ENCODE data around the gene DNAJA4. TPM values are rescaled to one million over a fixed set of nuclear protein-coding genes. Genes with fewer than 3 reads are reported as not detected.

Gene DNAJA4
- total RNA-seq, 2 donors from 2014 or later, result 27.2 to 28.9 TPM

- Histone ChIP-seq H3K27me3 (replicated peaks; ENCODE audit: insufficient read depth) (no peaks in the 10 kb centered on the region), H3K9me3 (no peaks in the 10 kb centered on the region), H3K27ac (no peak overlapping the region), H3K4me1 (ENCODE audit: control insufficient read depth in 1 of 2, low read depth in 2 of 2) (peaks cover 0 to 6% of the 10 kb centered on the region in 2 donors), H3K4me3 (no peak overlapping the region), H3K36me3 (no peaks in the 10 kb centered on the region)
- no peak for TF ChIP-seq CTCF (IDR thresholded peaks at IDR 0.05)
- DNase-seq (ENCODE audit: low spot score) (no peak), ATAC-seq (ENCODE audit: insufficient number of reproducible peaks, low FRiP score, low read depth) (no peak)
Measured at GRCh38 chr15:78304216-78305066, 40.1 kb downstream of the DNAJA4 start.

- ATAC-seq (ENCODE audit: insufficient number of reproducible peaks, low FRiP score, low read depth) (no peak), DNase-seq (ENCODE audit: low spot score) (no peak)
Measured at GRCh38 chr15:78306176-78306774, 41.9 kb downstream of the DNAJA4 start.

GRCh38 chr15:78307976-78308375, 43.6 kb downstream of the DNAJA4 start:
- no peaks in the 10 kb centered on the region for H3K36me3 ChIP-seq
- ATAC-seq (ENCODE audit: insufficient number of reproducible peaks, low FRiP score, low read depth) (no peak), DNase-seq (ENCODE audit: low spot score) (no peak)
- no peaks in the 10 kb centered on the region for H3K4me1 ChIP-seq (ENCODE audit: control insufficient read depth in 1 of 2, low read depth in 2 of 2)
- no peaks in the 10 kb centered on the region for H3K9me3 ChIP-seq
- TF ChIP-seq CTCF (IDR thresholded peaks at IDR 0.05), result no peak
- H3K27ac ChIP-seq, result no peak overlapping the region
- no peaks in the 10 kb centered on the region for H3K27me3 ChIP-seq (replicated peaks; ENCODE audit: insufficient read depth)
- no peak overlapping the region for H3K4me3 ChIP-seq

More at GRCh38 chr15:78306176-78306774, 41.9 kb downstream of the DNAJA4 start:
- no peak for TF ChIP-seq CTCF (IDR thresholded peaks at IDR 0.05)
- H3K4me3 ChIP-seq, result no peak overlapping the region
- no peaks in the 10 kb centered on the region for H3K9me3 ChIP-seq
- H3K27me3 ChIP-seq (replicated peaks; ENCODE audit: insufficient read depth), result no peaks in the 10 kb centered on the region
- H3K4me1 ChIP-seq (ENCODE audit: control insufficient read depth in 1 of 2, low read depth in 2 of 2), result no peaks in the 10 kb centered on the region
- H3K27ac ChIP-seq, result no peak overlapping the region
- H3K36me3 ChIP-seq, result no peaks in the 10 kb centered on the region

- H3K27ac ChIP-seq, result no peak overlapping the region
- H3K4me3 ChIP-seq, result no peak overlapping the region
- H3K36me3 ChIP-seq, result no peaks in the 10 kb centered on the region
- TF ChIP-seq CTCF (IDR thresholded peaks at IDR 0.05), result peak; percentile 30
- DNase-seq (ENCODE audit: low spot score) (no peak), ATAC-seq (ENCODE audit: insufficient number of reproducible peaks, low FRiP score, low read depth) (no peak)
- no peaks in the 10 kb centered on the region for H3K9me3 ChIP-seq
- no peaks in the 10 kb centered on the region for H3K4me1 ChIP-seq (ENCODE audit: control insufficient read depth in 1 of 2, low read depth in 2 of 2)
- H3K27me3 ChIP-seq (replicated peaks; ENCODE audit: insufficient read depth), result no peaks in the 10 kb centered on the region
Measured at GRCh38 chr15:78308422-78309032, 44.2 kb downstream of the DNAJA4 start.

- no peak for ATAC-seq (ENCODE audit: insufficient number of reproducible peaks, low FRiP score, low read depth)
- H3K27ac ChIP-seq, result no peak overlapping the region
- no peak overlapping the region for H3K4me3 ChIP-seq
- H3K9me3 ChIP-seq, result no peaks in the 10 kb centered on the region
- H3K36me3 ChIP-seq, result no peaks in the 10 kb centered on the region
- no peaks in the 10 kb centered on the region for H3K4me1 ChIP-seq (ENCODE audit: control insufficient read depth in 1 of 2, low read depth in 2 of 2)
- TF ChIP-seq CTCF (IDR thresholded peaks at IDR 0.05), result no peak
- DNase-seq (ENCODE audit: low spot score), result no peak
- no peaks in the 10 kb centered on the region for H3K27me3 ChIP-seq (replicated peaks; ENCODE audit: insufficient read depth)
Measured at GRCh38 chr15:78311292-78311691, 46.9 kb downstream of the DNAJA4 start.
